ENCODE results near the gene IRS2. TPM values are rescaled to one million over a fixed set of nuclear protein-coding genes. Genes with fewer than 3 reads are reported as not detected.

Gene IRS2
- total RNA-seq, 2 experiments from 2014 or later: 2.8 TPM

DNA sequence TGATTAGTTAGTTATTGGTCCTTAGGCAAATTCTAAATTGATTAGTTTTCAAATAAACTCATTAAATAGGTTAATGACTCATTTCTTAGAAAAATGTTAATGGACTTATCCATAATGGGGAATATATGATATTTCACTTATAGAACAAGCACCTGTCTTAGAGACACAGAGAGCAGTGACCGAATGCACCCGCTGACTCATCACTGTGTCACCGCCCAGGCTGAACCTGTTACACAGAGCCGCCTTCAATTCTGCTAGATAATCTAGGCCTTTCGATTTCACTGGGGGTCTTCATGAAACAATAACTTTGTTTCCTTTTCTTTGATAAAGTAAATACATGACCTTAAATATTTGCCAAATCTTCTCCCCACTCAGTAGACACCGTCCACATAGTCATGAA lies 13.1 kb downstream of the IRS2 start:
- Mint-ChIP-seq H3K27ac (peak overlapping the region; percentile 16), H3K4me3 (no peak overlapping the region), H3K4me1 (ENCODE audit: low read depth) (peaks cover 30% of the 10 kb centered on the region), H3K27me3 (no peaks in the 10 kb centered on the region), H3K36me3 (ENCODE audit: low read depth) (no peaks in the 10 kb centered on the region), H3K9me3 (no peaks in the 10 kb centered on the region)
- ATAC-seq (peak; percentile 45), DNase-seq (peak; percentile 56)
- ChIA-PET CTCF (no interaction called here), POLR2A (no interaction called here)
- intact Hi-C loops (cut with micrococcal nuclease): no loop called here
- TF ChIP-seq, protein P1, sequence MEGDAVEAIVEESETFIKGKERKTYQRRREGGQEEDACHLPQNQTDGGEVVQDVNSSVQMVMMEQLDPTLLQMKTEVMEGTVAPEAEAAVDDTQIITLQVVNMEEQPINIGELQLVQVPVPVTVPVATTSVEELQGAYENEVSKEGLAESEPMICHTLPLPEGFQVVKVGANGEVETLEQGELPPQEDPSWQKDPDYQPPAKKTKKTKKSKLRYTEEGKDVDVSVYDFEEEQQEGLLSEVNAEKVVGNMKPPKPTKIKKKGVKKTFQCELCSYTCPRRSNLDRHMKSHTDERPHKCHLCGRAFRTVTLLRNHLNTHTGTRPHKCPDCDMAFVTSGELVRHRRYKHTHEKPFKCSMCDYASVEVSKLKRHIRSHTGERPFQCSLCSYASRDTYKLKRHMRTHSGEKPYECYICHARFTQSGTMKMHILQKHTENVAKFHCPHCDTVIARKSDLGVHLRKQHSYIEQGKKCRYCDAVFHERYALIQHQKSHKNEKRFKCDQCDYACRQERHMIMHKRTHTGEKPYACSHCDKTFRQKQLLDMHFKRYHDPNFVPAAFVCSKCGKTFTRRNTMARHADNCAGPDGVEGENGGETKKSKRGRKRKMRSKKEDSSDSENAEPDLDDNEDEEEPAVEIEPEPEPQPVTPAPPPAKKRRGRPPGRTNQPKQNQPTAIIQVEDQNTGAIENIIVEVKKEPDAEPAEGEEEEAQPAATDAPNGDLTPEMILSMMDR (IDR thresholded peaks at IDR 0.05): no peak

DNA sequence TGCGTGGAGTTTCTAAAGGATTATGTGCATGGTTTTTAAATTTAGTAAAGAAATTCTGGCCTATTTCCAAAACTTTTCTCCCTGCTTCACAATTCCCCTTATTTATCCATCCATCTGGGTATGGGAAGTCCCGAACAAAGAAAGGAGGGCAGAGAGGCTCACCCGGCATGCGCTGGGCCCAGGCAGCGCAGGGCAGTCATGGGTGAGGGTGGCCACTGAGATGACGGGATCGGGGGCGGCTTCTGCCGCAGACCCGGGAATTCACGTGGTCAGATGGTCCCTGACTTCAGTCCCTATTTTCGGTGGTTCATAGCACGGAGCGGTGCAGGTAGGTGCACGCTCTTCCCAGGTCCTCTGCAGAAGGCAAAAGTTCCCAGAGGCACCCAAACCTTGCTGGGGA lies 14.5 kb downstream of the IRS2 start:
- POLR2A ChIA-PET: interaction anchor here (1.8 kb wide), 1 partner anchor 16 kb away, joined by 4 read pairs; no protein-coding TSS in a partner anchor
- H3K27me3 Mint-ChIP-seq: no peaks in the 10 kb centered on the region
- DNase-seq (no peak), ATAC-seq (no peak)
- no peak overlapping the region for H3K4me3 Mint-ChIP-seq
- TF ChIP-seq, protein P1 (IDR thresholded peaks at IDR 0.05): no peak
- H3K36me3 Mint-ChIP-seq (ENCODE audit: low read depth): no peaks in the 10 kb centered on the region
- no peak overlapping the region for H3K27ac Mint-ChIP-seq
- H3K4me1 Mint-ChIP-seq (ENCODE audit: low read depth): peaks cover 21% of the 10 kb centered on the region
- CTCF ChIA-PET: no interaction called here
- intact Hi-C loops (cut with micrococcal nuclease): no loop called here
- no peaks in the 10 kb centered on the region for H3K9me3 Mint-ChIP-seq

DNA sequence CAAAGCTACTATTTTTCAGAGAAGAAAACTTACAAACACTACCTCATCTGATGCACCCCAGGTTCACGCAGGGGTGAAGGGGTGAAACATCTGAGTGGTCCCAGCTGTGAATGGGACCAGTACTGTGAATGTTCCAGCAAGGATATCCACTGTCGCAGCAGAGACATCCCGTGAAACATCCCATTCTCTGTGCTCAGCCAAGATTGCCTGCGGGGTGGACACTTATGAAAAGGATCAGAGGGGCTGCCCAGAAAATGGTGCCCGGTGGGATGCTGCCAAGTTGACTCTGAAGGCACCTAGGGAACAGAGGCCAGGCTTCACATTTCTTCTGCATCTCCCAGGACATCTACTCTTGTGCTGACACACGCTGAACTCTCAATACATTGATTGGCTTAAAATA lies 15.9 kb downstream of the IRS2 start:
- ChIA-PET POLR2A (interaction anchor here (1.8 kb wide), 1 partner anchor 17 kb away, joined by 4 read pairs; no protein-coding TSS in a partner anchor), CTCF (no interaction called here)

DNA sequence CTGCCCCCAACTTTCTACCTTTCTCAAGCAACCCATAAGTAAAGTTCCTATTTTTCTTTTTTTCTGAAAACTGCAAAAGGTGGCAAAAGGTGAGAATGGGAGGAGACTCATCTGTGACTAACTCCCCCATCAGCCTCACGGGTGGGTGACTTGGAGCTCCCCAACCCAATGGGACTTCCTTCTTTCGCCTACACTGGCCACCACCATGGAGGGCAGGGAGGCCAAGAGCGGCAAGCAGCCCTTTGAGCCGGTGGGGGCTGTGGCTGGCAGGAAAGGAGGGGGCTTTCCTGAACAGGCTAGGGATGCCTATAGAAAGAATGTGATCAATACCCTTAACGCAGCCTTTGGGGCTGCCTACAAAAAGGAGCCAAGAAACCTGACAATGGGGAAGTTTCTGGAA lies 16.5 kb downstream of the IRS2 start:
- DNase-seq (no peak), ATAC-seq (no peak)
- H3K4me3 Mint-ChIP-seq: no peak overlapping the region
- no peak overlapping the region for H3K27ac Mint-ChIP-seq
- intact Hi-C loops (cut with micrococcal nuclease): no loop called here
- CTCF ChIA-PET: no interaction called here
- H3K9me3 Mint-ChIP-seq: no peaks in the 10 kb centered on the region
- TF ChIP-seq, protein P1 (IDR thresholded peaks at IDR 0.05): no peak
- POLR2A ChIA-PET: no interaction called here
- H3K36me3 Mint-ChIP-seq (ENCODE audit: low read depth): no peaks in the 10 kb centered on the region
- H3K27me3 Mint-ChIP-seq: no peaks in the 10 kb centered on the region
- peaks cover 21% of the 10 kb centered on the region for H3K4me1 Mint-ChIP-seq (ENCODE audit: low read depth)

More for the DNA sequence above, 15.9 kb downstream of the IRS2 start:
- DNase-seq (no peak), ATAC-seq (no peak)
- Mint-ChIP-seq H3K27me3 (no peaks in the 10 kb centered on the region), H3K27ac (no peak overlapping the region), H3K4me1 (ENCODE audit: low read depth) (peaks cover 16% of the 10 kb centered on the region), H3K36me3 (ENCODE audit: low read depth) (no peaks in the 10 kb centered on the region), H3K4me3 (no peak overlapping the region), H3K9me3 (no peaks in the 10 kb centered on the region)
- intact Hi-C loops (cut with micrococcal nuclease): no loop called here
- TF ChIP-seq, protein P1 (IDR thresholded peaks at IDR 0.05): no peak

DNA sequence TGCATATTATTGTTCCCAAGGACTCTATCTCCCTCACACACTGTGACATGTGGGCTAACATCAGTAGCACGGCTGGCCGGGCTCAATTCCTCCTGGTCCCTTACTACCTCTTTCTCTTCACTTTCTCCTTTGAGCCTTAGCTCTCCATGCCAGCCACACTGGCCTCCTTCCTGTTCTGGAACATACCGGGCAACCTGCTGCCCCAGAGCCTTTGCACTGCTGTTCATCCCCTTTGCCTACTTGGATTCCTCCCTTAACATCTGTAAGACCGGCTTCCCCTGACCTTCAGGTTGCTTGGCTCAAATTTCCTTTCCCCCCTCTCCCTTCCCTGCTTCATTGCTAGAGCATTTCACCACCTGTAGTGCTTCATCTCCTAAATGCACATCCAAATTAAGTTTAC lies 17.1 kb downstream of the IRS2 start:
- TF ChIP-seq, protein P1 (IDR thresholded peaks at IDR 0.05): no peak
- ATAC-seq (no peak), DNase-seq (no peak)
- Mint-ChIP-seq H3K36me3 (ENCODE audit: low read depth) (no peaks in the 10 kb centered on the region), H3K4me1 (ENCODE audit: low read depth) (peaks cover 27% of the 10 kb centered on the region), H3K4me3 (no peak overlapping the region), H3K27me3 (no peaks in the 10 kb centered on the region), H3K9me3 (no peaks in the 10 kb centered on the region), H3K27ac (no peak overlapping the region)
- CTCF ChIA-PET: interaction anchor here (1.2 kb wide), 1 partner anchor 20 kb away, joined by 4 read pairs; no protein-coding TSS in a partner anchor
- POLR2A ChIA-PET: no interaction called here
- intact Hi-C loops (cut with micrococcal nuclease): no loop called here

All from activated CD8-positive, alpha-beta T cell treated with anti-CD3 and anti-CD28 coated beads for 36 hours (primary cell).